GM21576 (cell line): Measurements from ENCODE around the gene SERPINF2.
"Not testable (repeated sequence)": the region's sequence is repeated elsewhere in the genome, so short reads cannot be mapped to it uniquely, and the experiment has no call there.

Source experiments
- ATAC-seq: cut with Tn5 transposase; IDR thresholded peaks from one replicate; pipeline ENCODE4 v1.9.1; 2021; ENCODE audit warnings: mild to moderate bottlenecking, moderate library complexity; ENCODE audit not compliant: unreplicated experiment

The SERPINF2 gene

DNA sequence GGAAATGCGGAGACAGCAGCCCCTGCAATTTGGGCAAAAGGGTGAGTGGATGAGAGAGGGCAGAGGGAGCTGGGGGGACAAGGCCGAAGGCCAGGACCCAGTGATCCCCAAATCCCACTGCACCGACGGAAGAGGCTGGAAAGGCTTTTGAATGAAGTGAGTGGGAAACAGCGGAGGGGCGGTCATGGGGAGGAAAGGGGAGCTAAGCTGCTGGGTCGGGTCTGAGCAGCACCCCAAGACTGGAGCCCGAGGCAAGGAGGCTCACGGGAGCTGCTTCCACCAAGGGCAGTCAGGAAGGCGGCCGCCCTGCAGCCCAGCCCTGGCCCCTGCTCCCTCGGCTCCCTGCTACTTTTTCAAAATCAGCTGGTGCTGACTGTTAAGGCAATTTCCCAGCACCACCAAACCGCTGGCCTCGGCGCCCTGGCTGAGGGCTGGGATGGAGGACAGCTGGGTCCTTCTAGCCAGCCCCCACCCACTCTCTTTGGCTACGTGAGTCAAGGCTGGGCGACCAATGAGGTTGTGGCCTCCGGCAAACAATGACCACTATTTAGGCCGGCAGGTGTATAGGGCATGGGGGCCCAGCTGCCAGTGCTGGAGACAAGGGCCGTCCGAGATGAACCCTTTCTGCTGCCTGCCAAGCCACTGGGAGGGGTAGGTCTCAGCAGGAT is 19.7 kb downstream of the SERPINF2 start:
- no peak for ATAC-seq

DNA sequence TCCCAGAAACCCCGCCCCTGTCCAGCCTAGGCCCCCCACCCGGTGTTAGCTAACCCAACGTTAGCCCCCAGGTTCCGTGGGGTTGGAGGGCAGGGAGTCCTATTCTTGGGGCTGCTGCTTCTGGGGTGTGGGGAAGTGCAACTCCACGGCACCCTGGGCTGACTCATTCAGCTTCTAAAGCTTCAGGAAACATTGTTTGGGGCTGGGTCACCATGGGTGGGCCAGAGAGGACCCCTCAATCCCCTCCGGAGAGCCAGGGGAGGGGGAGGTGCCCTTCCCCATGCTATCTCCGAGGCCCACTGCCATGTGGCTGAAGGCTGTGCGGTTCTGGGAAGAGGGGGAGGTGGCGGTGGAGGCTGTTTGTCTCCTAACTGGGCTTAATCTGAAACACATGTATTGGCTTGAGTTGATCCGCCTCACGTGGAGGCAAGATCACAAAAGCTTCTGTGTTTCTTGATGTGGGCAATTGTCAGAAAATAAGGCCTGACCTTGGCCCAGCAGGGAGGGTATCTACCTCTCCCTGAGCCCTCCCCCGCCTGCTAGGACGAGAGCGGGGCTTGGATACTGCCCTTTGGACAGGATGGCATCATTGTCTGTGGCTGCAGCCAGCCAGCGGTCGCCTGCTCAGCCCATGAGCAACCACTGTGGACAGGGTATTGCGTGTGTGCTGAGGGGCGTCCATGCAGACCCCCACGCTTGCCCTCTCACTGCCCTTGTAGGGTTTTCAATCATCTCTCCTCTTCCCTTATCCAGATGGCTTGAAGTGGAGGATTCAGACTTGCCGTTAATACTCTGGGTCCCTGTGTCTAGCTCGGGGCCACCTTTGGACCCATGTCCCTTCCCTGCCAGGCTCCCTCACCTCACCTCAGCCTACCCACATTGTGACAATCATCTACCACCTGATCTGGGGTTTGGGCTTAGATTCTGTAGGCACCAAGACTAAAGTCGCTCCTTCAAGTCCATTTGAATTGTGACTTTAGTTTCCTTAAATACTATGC is 20.5 kb downstream of the SERPINF2 start:
- no peak for ATAC-seq

- no peak for ATAC-seq
Measured at GRCh38 chr17:1764284-1764683, 21.6 kb downstream of the SERPINF2 start.

GRCh38 chr17:1764705-1765104 is 22.0 kb downstream of the SERPINF2 start:
- not testable (repeated sequence) for ATAC-seq

- ATAC-seq, result no peak
Measured at GRCh38 chr17:1765576-1765975, 22.9 kb downstream of the SERPINF2 start.

GRCh38 chr17:1766382-1767135 is 23.9 kb downstream of the SERPINF2 start:
- no peak for ATAC-seq

DNA sequence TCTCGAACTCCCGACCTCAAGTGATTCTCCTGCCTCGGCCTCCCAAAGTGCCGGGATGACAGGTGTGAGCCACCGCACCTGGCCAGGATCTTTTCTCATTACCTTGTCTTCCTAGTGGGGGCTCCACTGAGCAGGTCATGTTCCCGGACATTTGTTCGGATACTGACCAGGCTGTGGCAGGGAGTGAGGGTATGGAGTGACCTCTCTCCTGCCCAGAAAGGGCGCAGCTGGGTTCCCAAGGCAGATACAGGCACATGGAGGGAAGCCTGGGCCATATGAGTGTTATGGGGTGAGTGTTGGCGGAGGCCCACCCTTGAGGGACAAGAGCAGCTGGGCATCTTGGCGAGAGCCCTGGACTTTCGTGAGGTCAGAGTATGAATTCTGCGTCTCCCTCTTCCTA is 24.7 kb downstream of the SERPINF2 start:
- no peak for ATAC-seq

GRCh38 chr17:1769822-1770477 is 27.3 kb downstream of the SERPINF2 start:
- ATAC-seq, result no peak

DNA sequence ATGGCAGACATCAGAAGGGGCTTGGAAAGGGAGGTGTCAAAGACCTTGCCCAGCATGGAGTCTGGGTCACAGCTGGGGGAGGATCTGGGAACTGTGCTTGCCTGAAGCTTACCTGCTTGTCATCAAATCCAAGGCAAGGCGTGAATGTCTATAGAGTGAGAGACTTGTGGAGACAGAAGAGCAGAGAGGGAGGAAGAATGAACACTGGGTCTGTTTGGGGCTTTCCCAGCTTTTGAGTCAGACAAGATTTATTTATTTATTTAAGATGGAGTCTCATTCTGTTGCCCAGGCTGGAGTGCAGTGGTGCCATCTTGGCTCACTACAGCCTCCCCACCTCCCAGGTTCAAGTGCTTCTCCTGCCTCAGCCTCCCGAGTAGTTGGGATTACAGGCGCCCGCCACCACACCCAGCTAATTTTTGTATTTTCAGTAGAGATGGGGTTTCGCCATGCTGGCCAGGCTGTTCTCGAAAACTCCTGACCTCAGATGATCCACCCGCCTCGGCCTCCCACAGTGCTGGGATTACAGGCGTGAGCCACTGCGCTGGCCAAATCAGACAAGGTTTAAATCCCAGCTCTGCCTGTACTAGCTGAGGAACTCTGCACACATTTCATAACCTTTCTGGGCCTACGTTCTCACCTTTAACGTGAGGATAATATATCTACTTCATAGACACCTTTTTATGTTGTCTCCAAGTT is 30.5 kb downstream of the SERPINF2 start:
- not testable (repeated sequence) for ATAC-seq

DNA sequence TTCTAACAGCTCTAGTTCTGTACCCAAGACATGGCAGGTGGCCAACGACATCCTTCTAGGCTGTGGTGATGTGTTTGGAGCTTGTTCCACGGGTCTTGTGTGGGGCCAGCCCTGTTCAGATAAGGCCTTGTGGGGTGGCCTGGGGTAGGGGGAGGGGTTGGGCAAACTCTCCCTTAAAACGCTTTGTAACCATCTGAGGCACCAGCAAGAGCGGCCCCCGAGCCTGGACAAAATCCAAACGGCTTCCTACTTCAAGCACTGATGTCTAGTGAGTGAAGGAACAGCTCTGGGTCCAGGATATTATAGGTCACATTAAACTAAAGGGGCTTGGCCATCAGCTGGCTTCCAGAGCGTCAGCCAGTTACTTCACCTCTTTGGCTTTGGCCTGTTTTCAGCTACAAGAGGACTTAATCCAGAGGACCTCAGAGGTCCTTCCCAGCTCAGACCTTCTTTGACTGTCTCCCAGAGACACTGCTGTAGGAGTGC is 31.1 kb downstream of the SERPINF2 start:
- no peak for ATAC-seq

- no peak for ATAC-seq
Measured at GRCh38 chr17:1774390-1775176, 31.9 kb downstream of the SERPINF2 start.

DNA sequence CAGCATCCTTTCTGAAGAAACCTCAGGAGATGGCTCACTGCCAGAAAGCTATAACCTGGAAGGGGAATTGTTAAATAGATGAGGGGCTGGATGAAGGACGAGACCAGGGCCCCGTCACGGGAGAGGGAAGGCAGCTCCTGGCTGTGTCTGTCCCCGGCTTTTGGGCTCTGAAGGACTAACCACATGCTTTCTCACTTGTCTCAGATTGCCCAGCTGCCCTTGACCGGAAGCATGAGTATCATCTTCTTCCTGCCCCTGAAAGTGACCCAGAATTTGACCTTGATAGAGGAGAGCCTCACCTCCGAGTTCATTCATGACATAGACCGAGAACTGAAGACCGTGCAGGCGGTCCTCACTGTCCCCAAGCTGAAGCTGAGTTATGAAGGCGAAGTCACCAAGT is 33.7 kb downstream of the SERPINF2 start:
- no peak for ATAC-seq

- ATAC-seq, result no peak
Measured at GRCh38 chr17:1776857-1777256, 34.2 kb downstream of the SERPINF2 start.

DNA sequence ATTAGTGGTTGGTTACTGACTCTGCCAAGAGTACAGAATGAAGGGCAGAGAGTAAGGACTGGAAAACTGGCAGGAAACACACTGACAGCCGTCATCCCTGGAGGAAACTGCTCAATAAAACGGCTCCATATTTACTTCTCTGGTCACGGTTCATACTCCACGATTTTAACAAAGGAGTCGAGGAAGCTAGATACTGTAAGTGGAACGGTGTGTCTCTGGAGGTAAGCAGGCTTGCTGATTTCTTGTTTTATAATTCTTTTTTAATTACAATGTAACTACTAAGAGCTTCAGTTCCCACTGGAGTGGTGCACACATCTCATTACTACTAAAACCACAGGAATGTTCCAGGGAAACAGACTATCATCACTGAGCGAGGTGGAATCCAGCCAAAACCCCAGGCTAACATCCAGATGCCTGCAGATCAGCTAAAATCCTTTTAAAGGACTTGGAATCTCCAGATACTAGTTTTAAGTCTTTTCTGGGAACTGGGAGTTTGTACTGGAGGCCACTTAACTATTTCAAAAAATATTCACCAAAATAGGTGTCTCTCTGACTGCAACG is 37.0 kb downstream of the SERPINF2 start:
- ATAC-seq, result no peak

DNA sequence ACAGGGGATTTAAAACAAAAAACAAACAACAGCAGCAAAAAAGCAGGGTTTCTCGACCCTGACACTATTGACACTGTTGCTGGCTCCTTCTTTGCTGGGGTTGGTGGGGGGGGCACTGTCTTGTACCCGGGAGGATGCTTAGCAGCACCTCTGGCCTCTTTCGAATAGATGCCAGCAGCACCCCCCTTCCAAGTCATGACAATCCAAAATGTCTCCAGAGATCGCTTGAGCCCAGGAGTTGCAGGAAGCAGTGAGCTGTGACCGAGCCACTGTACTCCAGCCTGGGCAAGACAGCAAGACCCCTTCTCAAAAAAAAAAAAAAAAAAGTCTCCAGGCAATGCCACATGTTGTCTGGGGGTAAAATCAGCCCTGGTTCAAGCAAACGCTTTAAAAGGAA is 39.5 kb downstream of the SERPINF2 start:
- no peak for ATAC-seq

- ATAC-seq, result no peak
Measured at GRCh38 chr17:1783271-1783670, 40.6 kb downstream of the SERPINF2 start.

GRCh38 chr17:1783834-1784611 is 41.4 kb downstream of the SERPINF2 start:
- no peak for ATAC-seq

- no peak for ATAC-seq
Measured at GRCh38 chr17:1785930-1786329, 43.3 kb downstream of the SERPINF2 start.
